Measurements from ENCODE around the gene LCN2. TPM values are rescaled to one million over a fixed set of nuclear protein-coding genes. Genes with fewer than 3 reads are reported as not detected.

The LCN2 gene
- total and polyA plus RNA-seq, 2 experiments from 2014 or later, result not detected

DNA sequence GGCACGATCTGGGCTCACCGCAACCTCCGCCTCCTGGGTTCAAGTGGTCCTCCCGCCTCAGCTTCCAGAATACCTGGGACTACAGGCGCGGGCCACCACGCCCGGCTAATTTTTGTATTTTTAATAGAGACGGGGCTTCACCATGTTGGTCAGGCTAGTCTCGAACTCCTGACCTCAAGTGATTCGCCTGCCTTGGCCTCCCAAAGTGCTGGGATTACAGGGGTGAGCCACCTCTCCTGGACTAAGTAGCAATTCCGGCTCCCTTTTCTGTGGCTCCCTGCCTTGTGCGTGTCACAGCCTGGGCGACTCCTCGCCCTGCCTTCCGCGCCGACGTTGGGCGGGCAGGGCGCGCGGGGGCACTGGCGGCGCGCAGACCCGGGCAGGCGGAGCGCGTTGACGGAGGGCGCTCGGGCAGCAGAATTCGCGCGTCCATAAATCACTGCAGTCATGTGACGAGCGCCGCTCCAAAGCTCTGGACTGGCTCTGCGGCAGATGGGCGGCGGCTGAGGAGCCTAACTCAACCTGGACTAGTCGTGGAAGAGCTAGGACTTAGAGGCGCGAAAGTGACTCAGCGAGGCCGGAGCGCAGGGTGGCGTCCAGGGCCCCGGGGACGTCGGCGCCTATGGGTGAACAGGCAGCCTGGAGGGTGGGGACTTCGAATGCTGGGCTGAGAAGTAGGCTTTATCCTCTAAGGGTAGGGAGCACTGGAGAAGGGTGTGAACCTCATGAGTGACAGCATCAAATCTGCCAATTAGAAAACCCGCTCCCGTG is 43.5 kb downstream of the LCN2 start:
- peak overlapping the region; percentile 82 for H3K4me3 ChIP-seq
- in situ Hi-C loops (cut with MboI), result no loop called here

DNA sequence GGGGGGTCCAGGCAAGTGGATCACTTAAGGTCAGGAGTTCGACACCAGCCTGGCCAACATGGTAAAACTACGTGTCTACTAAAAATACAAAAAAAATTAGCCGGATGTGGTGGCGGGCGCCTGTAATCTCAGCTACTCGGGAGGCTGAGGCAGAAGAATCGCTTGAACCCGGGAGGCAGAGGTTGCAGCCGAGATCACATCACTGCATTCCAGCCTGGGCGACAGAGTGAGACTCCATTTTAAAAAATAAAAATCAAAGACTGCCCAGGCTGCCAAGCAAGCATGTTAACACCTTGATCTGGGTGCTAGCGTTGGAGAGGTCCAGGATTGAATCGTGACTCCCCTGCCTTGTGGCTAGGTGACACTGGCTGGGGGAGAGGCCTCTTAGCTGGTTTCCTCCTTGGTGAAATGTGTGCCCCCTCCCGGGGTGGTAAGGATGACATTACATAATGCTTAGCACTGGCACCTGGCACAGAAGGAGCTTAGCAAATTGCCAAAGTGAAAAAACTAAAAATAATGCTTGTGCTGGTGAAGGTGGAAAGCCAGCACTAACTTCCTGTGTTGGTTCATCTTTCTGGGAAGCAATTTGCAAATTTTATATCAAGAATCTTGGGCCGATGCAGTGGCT is 44.3 kb downstream of the LCN2 start:
- Histone ChIP-seq H3K79me2 (ENCODE audit: insufficient read depth) (peaks cover 26% of the 10 kb centered on the region), H3K9me2 (ENCODE audit: insufficient read depth) (no peaks in the 10 kb centered on the region), H2AFZ (peak overlapping the region; percentile 90), H3K27ac (peak overlapping the region; percentile 67), H3K9me3 (ENCODE audit: low read depth) (no peaks in the 10 kb centered on the region), H3F3A (ENCODE audit: insufficient read depth) (peaks cover 9% of the 10 kb centered on the region; the same call in 1 of the 2 replicates), H3K4me3 (peak overlapping the region; percentile 82), H3K4me1 (ENCODE audit: insufficient read depth) (peaks cover 8% of the 10 kb centered on the region), H4K20me1 (ENCODE audit: insufficient read depth) (no peaks in the 10 kb centered on the region), H3K27me3 (replicated peaks; ENCODE audit: insufficient read depth) (no peaks in the 10 kb centered on the region), H3K4me2 (ENCODE audit: unreplicated experiment) (peak overlapping the region; percentile 89), H3K36me3 (ENCODE audit: low read depth) (peaks cover 5% of the 10 kb centered on the region; the same call in 1 of the 2 replicates), H3K9ac (peak overlapping the region; percentile 98)
- WGBS, 2 experiments (ENCODE audit: low coverage in 1 of 2, low lambda C conversion rate in 2 of 2, missing lambda C conversion rate in 2 of 2), result 77 to 78% methylated on average over 14 of the region's 14 CpGs
- no peak for DNase-seq
- TF ChIP-seq EZH2 (IDR thresholded peaks at IDR 0.05; ENCODE audit: insufficient read depth, poor library complexity, severe bottlenecking), result no peak
- no peak for TF ChIP-seq EZH2phosphoT487 (IDR thresholded peaks at IDR 0.05; ENCODE audit: insufficient read depth, low read depth)
- in situ Hi-C loops (cut with MboI), result no loop called here

More for the DNA sequence above, 43.5 kb downstream of the LCN2 start:
- Histone ChIP-seq H2AFZ (peak overlapping the region; percentile 90), H3K9ac (peak overlapping the region; percentile 98), H3K27ac (peak overlapping the region; percentile 67), H3K9me2 (ENCODE audit: insufficient read depth) (no peaks in the 10 kb centered on the region), H3K79me2 (ENCODE audit: insufficient read depth) (peaks cover 32% of the 10 kb centered on the region), H3F3A (ENCODE audit: insufficient read depth) (peaks cover 9% of the 10 kb centered on the region; the same call in 1 of the 2 replicates), H3K27me3 (replicated peaks; ENCODE audit: insufficient read depth) (no peaks in the 10 kb centered on the region), H4K20me1 (ENCODE audit: insufficient read depth) (no peaks in the 10 kb centered on the region), H3K9me3 (ENCODE audit: low read depth) (no peaks in the 10 kb centered on the region), H3K4me1 (ENCODE audit: insufficient read depth) (peaks cover 8% of the 10 kb centered on the region), H3K36me3 (ENCODE audit: low read depth) (peaks cover 5% of the 10 kb centered on the region; the same call in 1 of the 2 replicates), H3K4me2 (ENCODE audit: unreplicated experiment) (peak overlapping the region; percentile 89)
- WGBS, 2 experiments (ENCODE audit: low coverage in 1 of 2, low lambda C conversion rate in 2 of 2, missing lambda C conversion rate in 2 of 2), result 10 to 11% methylated on average over 44 to 48 of the region's 56 CpGs
- peak; percentile 94 for DNase-seq
- TF ChIP-seq EZH2 (IDR thresholded peaks at IDR 0.05; ENCODE audit: insufficient read depth, poor library complexity, severe bottlenecking) (no peak), EZH2phosphoT487 (IDR thresholded peaks at IDR 0.05; ENCODE audit: insufficient read depth, low read depth) (no peak)

DNA sequence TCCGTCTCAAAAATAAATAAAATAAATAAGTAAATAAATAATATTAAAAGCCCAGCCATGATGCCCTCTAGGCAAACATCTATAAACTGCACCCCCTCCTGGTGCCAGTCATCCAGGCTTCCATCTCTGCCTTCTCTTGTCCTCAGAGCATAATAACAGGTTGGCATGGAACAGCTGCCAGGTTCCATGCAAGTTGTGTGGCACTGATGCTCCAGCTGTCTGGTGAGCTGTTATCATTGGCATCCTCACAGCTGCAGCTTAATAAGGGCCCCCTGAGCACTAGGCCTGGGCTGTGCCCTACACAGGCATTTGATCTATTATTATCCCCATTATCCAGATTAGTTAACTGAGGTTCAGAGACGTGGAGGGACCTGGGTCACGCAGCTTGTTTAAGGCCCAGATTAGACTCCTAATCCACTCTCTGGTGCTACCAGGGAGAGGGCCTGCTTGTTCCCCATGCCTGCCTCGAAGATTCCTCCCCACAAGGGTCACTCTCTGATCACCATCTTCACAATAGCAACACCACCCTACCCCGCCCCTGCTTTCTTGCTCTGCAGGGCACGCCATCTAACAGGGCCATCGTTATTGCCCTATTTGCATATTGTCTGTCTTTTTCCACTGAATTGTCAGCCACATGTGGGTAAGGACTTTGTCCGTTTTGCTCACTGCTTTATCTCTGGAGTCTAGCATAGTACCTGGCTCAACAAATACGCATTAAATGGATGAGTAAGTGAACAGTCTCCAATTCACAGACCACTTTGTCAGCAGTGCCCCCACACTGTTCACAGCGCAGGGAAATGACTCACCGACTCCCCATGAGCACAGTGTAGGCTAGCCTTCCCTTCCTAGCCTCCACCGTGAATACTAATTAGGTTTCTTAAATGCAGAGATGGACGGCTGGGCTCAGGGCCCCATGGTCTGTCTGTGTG is 52.5 kb downstream of the LCN2 start:
- peak; percentile 62 for DNase-seq
- Histone ChIP-seq H3K4me2 (ENCODE audit: unreplicated experiment) (no peak overlapping the region), H3K36me3 (ENCODE audit: low read depth) (no peaks in the 10 kb centered on the region), H2AFZ (peak overlapping the region; percentile 29; the same call in 1 of the 2 replicates), H3K4me3 (no peak overlapping the region), H3K27ac (peak overlapping the region; percentile 21; the same call in 1 of the 2 replicates), H3K9me2 (ENCODE audit: insufficient read depth) (no peaks in the 10 kb centered on the region), H3K9me3 (ENCODE audit: low read depth) (no peaks in the 10 kb centered on the region), H3K4me1 (ENCODE audit: insufficient read depth) (peaks cover 9% of the 10 kb centered on the region), H3K79me2 (ENCODE audit: insufficient read depth) (peaks cover 15% of the 10 kb centered on the region; the same call in 1 of the 2 replicates), H3K9ac (no peak overlapping the region), H4K20me1 (ENCODE audit: insufficient read depth) (no peaks in the 10 kb centered on the region), H3F3A (ENCODE audit: insufficient read depth) (peaks cover 11% of the 10 kb centered on the region; the same call in 1 of the 2 replicates), H3K27me3 (replicated peaks; ENCODE audit: insufficient read depth) (no peaks in the 10 kb centered on the region)
- in situ Hi-C loops (cut with MboI), result no loop called here
- 57 to 61% methylated on average over 13 of the region's 13 CpGs for WGBS, 2 experiments (ENCODE audit: low coverage in 1 of 2, low lambda C conversion rate in 2 of 2, missing lambda C conversion rate in 2 of 2)
- no peak for TF ChIP-seq EZH2 (IDR thresholded peaks at IDR 0.05; ENCODE audit: insufficient read depth, poor library complexity, severe bottlenecking)
- no peak for TF ChIP-seq EZH2phosphoT487 (IDR thresholded peaks at IDR 0.05; ENCODE audit: insufficient read depth, low read depth)

DNA sequence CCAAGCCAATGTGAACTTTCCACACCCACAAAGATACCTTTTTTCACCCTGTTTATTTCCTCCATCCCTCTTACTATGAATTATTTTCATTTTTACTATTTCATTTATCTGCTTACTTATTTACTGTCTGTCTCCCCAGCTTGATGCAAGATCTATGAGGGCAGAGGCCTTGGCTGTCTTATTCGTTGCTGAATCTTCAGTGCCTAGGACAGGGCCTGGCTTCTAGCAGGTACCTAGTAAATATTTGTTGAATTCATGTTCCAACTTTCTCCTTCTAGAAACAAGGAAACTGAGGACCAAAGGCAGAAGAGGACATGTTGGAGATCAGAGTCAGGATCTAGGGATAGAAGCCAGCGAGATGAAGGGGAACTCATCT is 53.4 kb downstream of the LCN2 start:
- WGBS, 2 experiments (ENCODE audit: low coverage in 1 of 2, low lambda C conversion rate in 2 of 2, missing lambda C conversion rate in 2 of 2), result 0% methylated on average over 2 of the region's 2 CpGs
- Histone ChIP-seq H3F3A (ENCODE audit: insufficient read depth) (peaks cover 11% of the 10 kb centered on the region; the same call in 1 of the 2 replicates), H3K9ac (0 out of 2 replicates have a peak overlapping the region, but pooled peaks have one; percentile 1), H3K27ac (peak overlapping the region; percentile 21; the same call in 1 of the 2 replicates), H3K9me3 (ENCODE audit: low read depth) (no peaks in the 10 kb centered on the region), H3K36me3 (ENCODE audit: low read depth) (no peaks in the 10 kb centered on the region), H3K79me2 (ENCODE audit: insufficient read depth) (peaks cover 15% of the 10 kb centered on the region; the same call in 1 of the 2 replicates), H4K20me1 (ENCODE audit: insufficient read depth) (no peaks in the 10 kb centered on the region), H3K9me2 (ENCODE audit: insufficient read depth) (no peaks in the 10 kb centered on the region), H2AFZ (peak overlapping the region; percentile 48), H3K27me3 (replicated peaks; ENCODE audit: insufficient read depth) (no peaks in the 10 kb centered on the region), H3K4me3 (no peak overlapping the region), H3K4me1 (ENCODE audit: insufficient read depth) (peaks cover 9% of the 10 kb centered on the region), H3K4me2 (ENCODE audit: unreplicated experiment) (peak overlapping the region; percentile 47)
- in situ Hi-C loops (cut with MboI), result no loop called here
- no peak for DNase-seq
- TF ChIP-seq EZH2 (IDR thresholded peaks at IDR 0.05; ENCODE audit: insufficient read depth, poor library complexity, severe bottlenecking) (no peak), EZH2phosphoT487 (IDR thresholded peaks at IDR 0.05; ENCODE audit: insufficient read depth, low read depth) (no peak)

Other genes with a start within 250 kb of the LCN2 start
- 78.8 and 88.0 TPM in 2 replicates for gene ST6GALNAC6, start 249.8 kb upstream of the LCN2 start, total RNA-seq (2014; rRNA removed; shearing (Covaris generic))
- gene ST6GALNAC6, start 249.8 kb upstream of the LCN2 start, polyA plus RNA-seq (2016; fragmentation: Nextera tagmentation; extraction: Ambion mirVana), result 81.1 and 82.0 TPM in 2 replicates
- 45.5 and 61.0 TPM in 2 replicates for gene ST6GALNAC4, start 232.4 kb upstream of the LCN2 start, total RNA-seq (2014; rRNA removed; shearing (Covaris generic))
- gene ST6GALNAC4, start 232.4 kb upstream of the LCN2 start, polyA plus RNA-seq (2016; fragmentation: Nextera tagmentation; extraction: Ambion mirVana), result 33.7 and 40.1 TPM in 2 replicates
- 5.5 and 16.6 TPM in 2 replicates for gene PIP5KL1, start 218.7 kb upstream of the LCN2 start, total RNA-seq (2014; rRNA removed; shearing (Covaris generic))
- 8.8 and 9.4 TPM in 2 replicates for gene PIP5KL1, start 218.7 kb upstream of the LCN2 start, polyA plus RNA-seq (2016; fragmentation: Nextera tagmentation; extraction: Ambion mirVana)
- gene DPM2, start 211.6 kb upstream of the LCN2 start, total RNA-seq (2014; rRNA removed; shearing (Covaris generic)), result 27.0 and 33.3 TPM in 2 replicates
- gene DPM2, start 211.6 kb upstream of the LCN2 start, polyA plus RNA-seq (2016; fragmentation: Nextera tagmentation; extraction: Ambion mirVana), result 62.8 and 66.5 TPM in 2 replicates
- gene EEIG1, start 168.5 kb upstream of the LCN2 start, total RNA-seq (2014; rRNA removed; shearing (Covaris generic)), result 6.1 and 29.6 TPM in 2 replicates
- gene EEIG1, start 168.5 kb upstream of the LCN2 start, polyA plus RNA-seq (2016; fragmentation: Nextera tagmentation; extraction: Ambion mirVana), result 8.9 and 9.3 TPM in 2 replicates
- gene NAIF1, start 82.1 kb upstream of the LCN2 start, total RNA-seq (2014; rRNA removed; shearing (Covaris generic)), result 5.6 and 9.5 TPM in 2 replicates
- gene NAIF1, start 82.1 kb upstream of the LCN2 start, polyA plus RNA-seq (2016; fragmentation: Nextera tagmentation; extraction: Ambion mirVana), result 4.8 and 8.9 TPM in 2 replicates
- 17.6 and 20.2 TPM in 2 replicates for gene SLC25A25, start 81.2 kb upstream of the LCN2 start, total RNA-seq (2014; rRNA removed; shearing (Covaris generic))
- 7.5 and 8.2 TPM in 2 replicates for gene SLC25A25, start 81.2 kb upstream of the LCN2 start, polyA plus RNA-seq (2016; fragmentation: Nextera tagmentation; extraction: Ambion mirVana)
- 68.6 and 68.9 TPM in 2 replicates for gene PTGES2, start 21.7 kb upstream of the LCN2 start, total RNA-seq (2014; rRNA removed; shearing (Covaris generic))
- gene PTGES2, start 21.7 kb upstream of the LCN2 start, polyA plus RNA-seq (2016; fragmentation: Nextera tagmentation; extraction: Ambion mirVana), result 63.3 and 70.3 TPM in 2 replicates
- 229 and 315 TPM in 2 replicates for gene BBLN, start 10.8 kb downstream of the LCN2 start, total RNA-seq (2014; rRNA removed; shearing (Covaris generic))
- gene BBLN, start 10.8 kb downstream of the LCN2 start, polyA plus RNA-seq (2016; fragmentation: Nextera tagmentation; extraction: Ambion mirVana), result 137 and 142 TPM in 2 replicates
- 39.1 and 48.5 TPM in 2 replicates for gene CIZ1, start 42.1 kb downstream of the LCN2 start, total RNA-seq (2014; rRNA removed; shearing (Covaris generic))
- 73.1 and 74.7 TPM in 2 replicates for gene CIZ1, start 42.1 kb downstream of the LCN2 start, polyA plus RNA-seq (2016; fragmentation: Nextera tagmentation; extraction: Ambion mirVana)
- 11.3 and 12.1 TPM in 2 replicates for gene DNM1, start 53.9 kb downstream of the LCN2 start, total RNA-seq (2014; rRNA removed; shearing (Covaris generic))
- 13.7 and 19.0 TPM in 2 replicates for gene DNM1, start 53.9 kb downstream of the LCN2 start, polyA plus RNA-seq (2016; fragmentation: Nextera tagmentation; extraction: Ambion mirVana)
- 116 and 121 TPM in 2 replicates for gene GOLGA2, start 126.6 kb downstream of the LCN2 start, total RNA-seq (2014; rRNA removed; shearing (Covaris generic))
- gene GOLGA2, start 126.6 kb downstream of the LCN2 start, polyA plus RNA-seq (2016; fragmentation: Nextera tagmentation; extraction: Ambion mirVana), result 32.9 and 35.1 TPM in 2 replicates
- 32.8 and 43.3 TPM in 2 replicates for gene SWI5, start 126.8 kb downstream of the LCN2 start, total RNA-seq (2014; rRNA removed; shearing (Covaris generic))
- gene SWI5, start 126.8 kb downstream of the LCN2 start, polyA plus RNA-seq (2016; fragmentation: Nextera tagmentation; extraction: Ambion mirVana), result 60.7 and 64.9 TPM in 2 replicates
- 10.0 and 13.8 TPM in 2 replicates for gene TRUB2, start 173.0 kb downstream of the LCN2 start, total RNA-seq (2014; rRNA removed; shearing (Covaris generic))
- 30.3 and 33.2 TPM in 2 replicates for gene TRUB2, start 173.0 kb downstream of the LCN2 start, polyA plus RNA-seq (2016; fragmentation: Nextera tagmentation; extraction: Ambion mirVana)
- 29.1 and 46.8 TPM in 2 replicates for gene COQ4, start 173.4 kb downstream of the LCN2 start, total RNA-seq (2014; rRNA removed; shearing (Covaris generic))
- gene COQ4, start 173.4 kb downstream of the LCN2 start, polyA plus RNA-seq (2016; fragmentation: Nextera tagmentation; extraction: Ambion mirVana), result 34.1 and 36.0 TPM in 2 replicates
- gene SLC27A4, start 191.1 kb downstream of the LCN2 start, total RNA-seq (2014; rRNA removed; shearing (Covaris generic)), result 22.9 and 30.9 TPM in 2 replicates
- 11.8 and 12.3 TPM in 2 replicates for gene SLC27A4, start 191.1 kb downstream of the LCN2 start, polyA plus RNA-seq (2016; fragmentation: Nextera tagmentation; extraction: Ambion mirVana)
- 39.2 and 59.2 TPM in 2 replicates for gene URM1, start 221.9 kb downstream of the LCN2 start, total RNA-seq (2014; rRNA removed; shearing (Covaris generic))
- gene URM1, start 221.9 kb downstream of the LCN2 start, polyA plus RNA-seq (2016; fragmentation: Nextera tagmentation; extraction: Ambion mirVana), result 60.9 and 64.4 TPM in 2 replicates

Data from GM23248 (cell line).